Panc1 (cell line): ENCODE results near the gene PACC1. TPM values are rescaled to one million over a fixed set of nuclear protein-coding genes. Genes with fewer than 3 reads are reported as not detected.

Source experiments
- ATAC-seq: fragments of 200-7000 bp; cut with Tn5 transposase; 2 replicates; pipeline ENCODE4 v1.9.1; 2020; ENCODE audit warnings: mild to moderate bottlenecking, moderate library complexity
- BruUV-seq: library from RNA; stranded (reverse); fragments of 400-500 nt; replicated peaks from 2 replicates; lab custom pipeline; 2021; lab: Mats Ljungman, UMichigan
- CTCF ChIA-PET: fragments of 300-600 bp; sonication (Branson Sonifier 250); formaldehyde crosslinking; loops from one replicate; lab custom pipeline; 2022; ENCODE audit warnings: antibody characterized with exemption; lab: Charles Lee
- POLR2A ChIA-PET: fragments of 300-600 bp; sonication (Branson Sonifier 250); formaldehyde crosslinking; loops from one replicate; lab custom pipeline; 2022; ENCODE audit warnings: antibody characterized with exemption; lab: Charles Lee
- DNase-seq: peaks from one replicate; pipeline ENCODE4 v3.0.0-alpha.2; 2010; ENCODE audit warnings: low read depth, low spot score
- H3K27ac ChIP-seq: 2 replicates; pipeline ENCODE4 v1.5.1; 2011; ENCODE audit warnings: mild to moderate bottlenecking, low read length, inconsistent platforms
- H3K27me3 ChIP-seq: fragments of 200-500 bp; sonication (Bioruptor generic); 2 replicates; pipeline ENCODE4 v1.6.0; 2014; ENCODE audit warnings: low read length, inconsistent platforms; ENCODE audit not compliant: control insufficient read depth, insufficient read depth
- H3K36me3 ChIP-seq: fragments of 200-500 bp; sonication (Bioruptor generic); 2 replicates; pipeline ENCODE4 v1.5.1; 2014; ENCODE audit warnings: inconsistent platforms, mild to moderate bottlenecking, low read length, moderate library complexity; ENCODE audit not compliant: control insufficient read depth, insufficient read depth
- H3K4me1 ChIP-seq: 2 replicates; pipeline ENCODE4 v1.5.1; 2011; ENCODE audit warnings: inconsistent platforms, mild to moderate bottlenecking, low read length, moderate library complexity; ENCODE audit not compliant: control insufficient read depth, insufficient read depth
- H3K4me3 ChIP-seq, 2 experiments: 2 replicates each; pipeline ENCODE4 v1.5.1; 2011 to 2012; ENCODE audit warnings: low read depth in 2 of 2, low read length in 2 of 2, mild to moderate bottlenecking in 2 of 2, inconsistent platforms in 1 of 2, moderate library complexity in 1 of 2
- H3K9me3 ChIP-seq: fragments of 200-500 bp; sonication (Bioruptor generic); 2 replicates; pipeline ENCODE4 v1.5.1; 2014; ENCODE audit warnings: low read depth, mild to moderate bottlenecking, inconsistent platforms, low read length, moderate library complexity; ENCODE audit not compliant: control insufficient read depth, insufficient read depth
- CTCF ChIP-seq: fragments of 450-650 bp; IDR thresholded peaks from 2 replicates; pipeline ENCODE4 v1.5.1; 2017; ENCODE audit warnings: mild to moderate bottlenecking
- POLR2AphosphoS5 ChIP-seq: IDR thresholded peaks from 2 replicates; pipeline ENCODE4 v1.6.1; 2012; ENCODE audit warnings: mild to moderate bottlenecking, low read depth, low read length, moderate library complexity
- REST ChIP-seq, 2 experiments: IDR thresholded peaks; 2 replicates each; pipeline ENCODE4 v1.6.1; 2011 to 2012; ENCODE audit warnings: low read depth in 2 of 2, control low read depth in 1 of 2, low read length in 1 of 2, mild to moderate bottlenecking in 1 of 2, moderate library complexity in 1 of 2; ENCODE audit not compliant: insufficient read depth in 1 of 2
- SIN3A ChIP-seq: IDR thresholded peaks from 2 replicates; pipeline ENCODE4 v1.6.1; 2012; ENCODE audit warnings: low read depth, mild to moderate bottlenecking, low read length, moderate library complexity, borderline replicate concordance; ENCODE audit not compliant: insufficient read depth
- TCF7L2 ChIP-seq: IDR thresholded peaks from 2 replicates; pipeline ENCODE4 v1.6.1; 2011; ENCODE audit warnings: mild to moderate bottlenecking, low read depth, low read length, inconsistent platforms
- in situ Hi-C: cut with HindIII; loops from 2 replicates; pipeline ENCODE4 v1.10.0; 2016; ENCODE audit warnings: low sequenced_read_pairs, low pct_unique_long_range_greater_than_20kb
- intact Hi-C: fragments of 100-400 bp; cut with micrococcal nuclease; formaldehyde crosslinking; loops from one replicate; pipeline ENCODE4 v1.10.0; 2022; ENCODE audit not compliant: unreplicated experiment
- total RNA-seq: library from RNA; stranded (reverse); gene quantifications from one replicate; pipeline ENCODE4 v1.2.1, GENCODE V29; 2021; ENCODE audit not compliant: unreplicated experiment

PACC1 gene
- total RNA-seq, 1 experiment from 2014 or later, result 11.5 TPM

GRCh38 chr1:212423879-212424278, 9.2 kb upstream of the PACC1 start:
- ChIA-PET POLR2A (no interaction called here), CTCF (no interaction called here)
- Histone ChIP-seq H3K4me1 (no peaks in the 10 kb centered on the region), H3K36me3 (no peaks in the 10 kb centered on the region), H3K27me3 (peaks cover 9% of the 10 kb centered on the region; the same call in 1 of the 2 replicates), H3K9me3 (no peaks in the 10 kb centered on the region), H3K27ac (no peak overlapping the region), H3K4me3 (no peak overlapping the region)
- DNase-seq (no peak), ATAC-seq (no peak)
- no TSS peak for BruUV-seq
- intact Hi-C loops (no loop called here), in situ Hi-C loops (no loop called here)
- no peak for TF ChIP-seq TCF7L2
- no peak for TF ChIP-seq CTCF
- no peak for TF ChIP-seq SIN3A
- TF ChIP-seq REST (IDR thresholded peaks at IDR 0.05; ENCODE audit: insufficient read depth in 1 of 2, low read depth in 2 of 2, low read length in 1 of 2), result no peak
- TF ChIP-seq POLR2AphosphoS5, result no peak

GRCh38 chr1:212421165-212421564, 6.5 kb upstream of the PACC1 start:
- Histone ChIP-seq H3K4me3 (no peak overlapping the region), H3K27ac (no peak overlapping the region), H3K27me3 (peaks cover 9% of the 10 kb centered on the region; the same call in 1 of the 2 replicates), H3K4me1 (no peaks in the 10 kb centered on the region), H3K36me3 (no peaks in the 10 kb centered on the region), H3K9me3 (no peaks in the 10 kb centered on the region)
- BruUV-seq, result no TSS peak
- CTCF ChIA-PET, result no interaction called here
- no peak for DNase-seq
- TF ChIP-seq REST (IDR thresholded peaks at IDR 0.05; ENCODE audit: insufficient read depth in 1 of 2, low read depth in 2 of 2, low read length in 1 of 2) (no peak), SIN3A (no peak), POLR2AphosphoS5 (no peak), TCF7L2 (no peak), CTCF (no peak)
- in situ Hi-C loops, result no loop called here
- POLR2A ChIA-PET, result no interaction called here
- no peak for ATAC-seq
- intact Hi-C loops, result no loop called here
